HepG2 (cell line): ENCODE data around the gene UNCX. TPM values are rescaled to one million over a fixed set of nuclear protein-coding genes. Genes with fewer than 3 reads are reported as not detected.

Experiments
- ATAC-seq: fragments of 200-7000 bp; cut with Tn5 transposase; 3 replicates; pipeline ENCODE4 v1.9.1; 2020; ENCODE audit warnings: mild to moderate bottlenecking, moderate library complexity
- BruUV-seq: library from RNA; stranded (reverse); fragments of 400-500 nt; replicated peaks from 2 replicates; lab custom pipeline; 2021; lab: Mats Ljungman, UMichigan
- CTCF ChIA-PET: fragments of 300-600 bp; formaldehyde crosslinking; extraction: SDS; loops from one replicate; lab custom pipeline; 2021; ENCODE audit warnings: low total read pairs, inconsistent platforms, low intra/inter-chr PET ratio; lab: Yijun Ruan, JAX
- POLR2A ChIA-PET: fragments of 350-600 bp; sonication (Branson Sonifier 250); formaldehyde crosslinking; loops from one replicate; lab custom pipeline; 2020; ENCODE audit warnings: antibody characterized with exemption, inconsistent platforms; lab: Yijun Ruan, JAX
- DNase-seq: peaks from one replicate; pipeline ENCODE4 v3.0.0-alpha.2; 2015; ENCODE audit warnings: low spot score
- FAIRE-seq: peaks from 3 replicates; lab custom pipeline; 2011; peaks lifted over from hg19 to GRCh38; lab: Jason Lieb, UNC
- H2AFZ ChIP-seq: one replicate; pipeline ENCODE4 v1.6.1; 2011; ENCODE audit warnings: low read length, inconsistent platforms
- H3K27ac ChIP-seq: fragments of 300-600 bp; 3 replicates; pipeline ENCODE4 v1.8.0; 2011; ENCODE audit warnings: mixed run types, mild to moderate bottlenecking, mixed read lengths, low read length, inconsistent platforms; ENCODE audit not compliant: insufficient read depth; ENCODE audit errors: extremely low read length
- H3K27me3 ChIP-seq, 2 experiments: fragments of 200-600 bp in 1 of 2; 2 replicates in 1 of 2; 3 replicates in 1 of 2; pipeline versions ENCODE4 v1.6.0 to v1.8.0; 2011; ENCODE audit warnings: low read length in 2 of 2, mild to moderate bottlenecking in 2 of 2, moderate library complexity in 2 of 2, inconsistent platforms in 1 of 2; ENCODE audit not compliant: insufficient read depth in 2 of 2, control insufficient read depth in 1 of 2
- H3K36me3 ChIP-seq, 2 experiments: fragments of 200-600 bp in 1 of 2; replicated peaks in 1 of 2; 2 replicates in 1 of 2; 3 replicates in 1 of 2; pipeline versions ENCODE4 v1.5.1 to v1.8.0; 2011; ENCODE audit warnings: low read length in 2 of 2, inconsistent platforms in 1 of 2; ENCODE audit not compliant: insufficient read depth in 2 of 2, control insufficient read depth in 1 of 2
- H3K4me1 ChIP-seq: 2 replicates; pipeline ENCODE4 v1.5.1; 2012; ENCODE audit warnings: low read length, inconsistent platforms; ENCODE audit not compliant: insufficient read depth
- H3K4me2 ChIP-seq: 2 replicates; pipeline ENCODE4 v1.6.0; 2011; ENCODE audit warnings: low read depth, low read length, inconsistent platforms
- H3K4me3 ChIP-seq, 3 experiments: fragments of 200-600 bp in 1 of 3; sonication (generic), shearing (Covaris generic) in 1 of 3; replicated peaks in 1 of 3; 2 replicates each; pipeline ENCODE4 v1.5.1; 2011 to 2016; ENCODE audit warnings: low read length in 3 of 3, inconsistent platforms in 2 of 3, low read depth in 2 of 3, mild to moderate bottlenecking in 2 of 3, control low read depth in 1 of 3, mixed read lengths in 1 of 3; ENCODE audit not compliant: insufficient read depth in 1 of 3
- H3K79me2 ChIP-seq: one replicate; pipeline ENCODE4 v1.6.1; 2011; ENCODE audit warnings: low read length, inconsistent platforms; ENCODE audit not compliant: insufficient read depth
- H3K9ac ChIP-seq: 2 replicates; pipeline ENCODE4 v1.6.0; 2011; ENCODE audit warnings: mild to moderate bottlenecking, low read depth, low read length, inconsistent platforms; ENCODE audit not compliant: insufficient read depth
- H3K9me3 ChIP-seq: 2 replicates; pipeline ENCODE4 v1.5.1; 2012; ENCODE audit warnings: mild to moderate bottlenecking, low read length
- H4K20me1 ChIP-seq: 2 replicates; pipeline ENCODE4 v1.6.0; 2011; ENCODE audit warnings: inconsistent platforms, mild to moderate bottlenecking, low read length, moderate library complexity; ENCODE audit not compliant: insufficient read depth
- ARNT ChIP-seq: fragments of 450-650 bp; IDR thresholded peaks from 2 replicates; pipeline ENCODE4 v1.6.1; 2017
- EZH2 ChIP-seq: conservative IDR thresholded peaks from 2 replicates; pipeline ENCODE4 v1.6.1; 2012; ENCODE audit warnings: mild to moderate bottlenecking, low read depth, low read length, moderate library complexity
- PHF8 ChIP-seq: sonication (generic); formaldehyde crosslinking; IDR thresholded peaks from 2 replicates; pipeline ENCODE4 v1.5.0; 2020; ENCODE audit warnings: missing genetic modification reagents
- WGBS: methylation state at CpG from one replicate; pipeline ENCODE4 v1.1.6; 2017; ENCODE audit warnings: low lambda C conversion rate; 5-methylcytosine and 5-hydroxymethylcytosine counted together
- in situ Hi-C: cut with HindIII; loops from 2 replicates; pipeline ENCODE4 v1.10.0; 2017; ENCODE audit warnings: low pct_unique_long_range_greater_than_20kb; ENCODE audit not compliant: extremely low pct_ligation_motif_present
- intact Hi-C: fragments of 100-400 bp; cut with micrococcal nuclease; formaldehyde crosslinking; loops from one replicate; pipeline ENCODE4 v1.10.0; 2022; ENCODE audit not compliant: unreplicated experiment
- polyA plus RNA-seq, 8 experiments: library from polyadenylated mRNA; depleted of rRNA in 3 of 8; stranded (reverse) in 7 of 8; unstranded in 1 of 8; fragments of >200 nt; fragmentation: Illumina TruSeq in 4 of 8; extraction: Trizol in 4 of 8; gene quantifications; 2 replicates each; pipeline versions ENCODE4 v1.2.1 to v1.2.3, GENCODE V29; 2011 to 2016; ENCODE audit warnings: low read depth in 4 of 8, missing spikeins in 1 of 8, mixed read lengths in 1 of 8; ENCODE audit not compliant: insufficient read depth in 1 of 8
- total RNA-seq, 5 experiments: library from RNA; depleted of rRNA; stranded (reverse); fragments of >200 nt; fragmentation: Illumina TruSeq; extraction: Trizol; gene quantifications; 2 replicates each; pipeline ENCODE4 v1.2.3, GENCODE V29; 2016; ENCODE audit warnings: low read depth in 1 of 5
- TF ChIP-seq, protein P1 (sequence below): sonication (generic); formaldehyde crosslinking; IDR thresholded peaks from 2 replicates; pipeline ENCODE4 v1.5.1; 2020; ENCODE audit warnings: mild to moderate bottlenecking, missing genetic modification reagents, moderate library complexity
- TF ChIP-seq, protein P2 (sequence below): sonication (generic); formaldehyde crosslinking; IDR thresholded peaks from 2 replicates; pipeline ENCODE4 v1.4.0; 2020; ENCODE audit warnings: missing genetic modification reagents

Gene UNCX
- total and polyA plus RNA-seq, 2 of the 13 experiments (the other 11 are each of a cell fraction or from before 2014, with no cell fraction given) = not detected

DNA sequence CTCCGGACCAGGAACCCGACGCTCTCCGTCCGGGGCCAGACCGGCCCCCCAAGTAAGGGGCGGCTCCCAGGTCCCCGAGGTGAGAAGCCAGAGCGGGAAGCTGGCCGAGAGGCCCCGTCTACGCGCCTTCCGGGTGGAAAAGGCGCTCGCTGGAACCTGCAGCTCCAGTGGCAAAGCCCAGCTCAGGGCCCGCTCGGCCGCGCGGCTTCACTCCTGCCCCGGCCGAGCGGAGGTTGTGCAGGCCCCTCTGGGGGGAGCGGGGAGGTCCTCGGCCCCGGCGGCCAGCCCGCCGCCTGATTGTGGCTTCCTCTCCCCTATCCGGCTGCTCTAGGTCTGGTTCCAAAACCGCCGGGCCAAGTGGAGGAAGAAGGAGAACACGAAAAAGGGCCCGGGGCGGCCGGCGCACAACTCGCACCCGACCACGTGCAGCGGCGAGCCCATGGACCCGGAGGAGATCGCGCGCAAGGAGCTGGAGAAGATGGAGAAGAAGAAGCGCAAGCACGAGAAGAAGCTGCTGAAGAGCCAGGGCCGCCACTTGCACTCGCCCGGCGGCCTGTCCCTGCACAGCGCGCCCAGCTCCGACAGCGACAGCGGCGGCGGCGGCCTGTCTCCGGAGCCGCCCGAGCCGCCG, 2.9 kb downstream of the UNCX start:
- Histone ChIP-seq H3K79me2 (no peaks in the 10 kb centered on the region), H3K27me3 (peaks cover 19 to 76% of the 10 kb centered on the region in 2 experiments), H3K9me3 (no peaks in the 10 kb centered on the region), H3K9ac (no peak overlapping the region)
- WGBS = 10% methylated on average over 18 of the region's 66 CpGs
- FAIRE-seq = no peak
- 0 out of 2 replicates have a peak, but pooled peaks have one; percentile 24 for TF ChIP-seq EZH2
- 0 out of 2 replicates have a peak, but pooled peaks have one; percentile 18 for TF ChIP-seq PHF8 (CRISPR knock-in tag)
- TF ChIP-seq, protein P1, sequence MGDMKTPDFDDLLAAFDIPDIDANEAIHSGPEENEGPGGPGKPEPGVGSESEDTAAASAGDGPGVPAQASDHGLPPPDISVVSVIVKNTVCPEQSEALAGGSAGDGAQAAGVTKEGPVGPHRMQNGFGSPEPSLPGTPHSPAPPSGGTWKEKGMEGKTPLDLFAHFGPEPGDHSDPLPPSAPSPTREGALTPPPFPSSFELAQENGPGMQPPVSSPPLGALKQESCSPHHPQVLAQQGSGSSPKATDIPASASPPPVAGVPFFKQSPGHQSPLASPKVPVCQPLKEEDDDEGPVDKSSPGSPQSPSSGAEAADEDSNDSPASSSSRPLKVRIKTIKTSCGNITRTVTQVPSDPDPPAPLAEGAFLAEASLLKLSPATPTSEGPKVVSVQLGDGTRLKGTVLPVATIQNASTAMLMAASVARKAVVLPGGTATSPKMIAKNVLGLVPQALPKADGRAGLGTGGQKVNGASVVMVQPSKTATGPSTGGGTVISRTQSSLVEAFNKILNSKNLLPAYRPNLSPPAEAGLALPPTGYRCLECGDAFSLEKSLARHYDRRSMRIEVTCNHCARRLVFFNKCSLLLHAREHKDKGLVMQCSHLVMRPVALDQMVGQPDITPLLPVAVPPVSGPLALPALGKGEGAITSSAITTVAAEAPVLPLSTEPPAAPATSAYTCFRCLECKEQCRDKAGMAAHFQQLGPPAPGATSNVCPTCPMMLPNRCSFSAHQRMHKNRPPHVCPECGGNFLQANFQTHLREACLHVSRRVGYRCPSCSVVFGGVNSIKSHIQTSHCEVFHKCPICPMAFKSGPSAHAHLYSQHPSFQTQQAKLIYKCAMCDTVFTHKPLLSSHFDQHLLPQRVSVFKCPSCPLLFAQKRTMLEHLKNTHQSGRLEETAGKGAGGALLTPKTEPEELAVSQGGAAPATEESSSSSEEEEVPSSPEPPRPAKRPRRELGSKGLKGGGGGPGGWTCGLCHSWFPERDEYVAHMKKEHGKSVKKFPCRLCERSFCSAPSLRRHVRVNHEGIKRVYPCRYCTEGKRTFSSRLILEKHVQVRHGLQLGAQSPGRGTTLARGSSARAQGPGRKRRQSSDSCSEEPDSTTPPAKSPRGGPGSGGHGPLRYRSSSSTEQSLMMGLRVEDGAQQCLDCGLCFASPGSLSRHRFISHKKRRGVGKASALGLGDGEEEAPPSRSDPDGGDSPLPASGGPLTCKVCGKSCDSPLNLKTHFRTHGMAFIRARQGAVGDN (CRISPR knock-in tag) = peak; percentile 1; the same call in 1 of the 2 replicates
- TF ChIP-seq, protein P2, sequence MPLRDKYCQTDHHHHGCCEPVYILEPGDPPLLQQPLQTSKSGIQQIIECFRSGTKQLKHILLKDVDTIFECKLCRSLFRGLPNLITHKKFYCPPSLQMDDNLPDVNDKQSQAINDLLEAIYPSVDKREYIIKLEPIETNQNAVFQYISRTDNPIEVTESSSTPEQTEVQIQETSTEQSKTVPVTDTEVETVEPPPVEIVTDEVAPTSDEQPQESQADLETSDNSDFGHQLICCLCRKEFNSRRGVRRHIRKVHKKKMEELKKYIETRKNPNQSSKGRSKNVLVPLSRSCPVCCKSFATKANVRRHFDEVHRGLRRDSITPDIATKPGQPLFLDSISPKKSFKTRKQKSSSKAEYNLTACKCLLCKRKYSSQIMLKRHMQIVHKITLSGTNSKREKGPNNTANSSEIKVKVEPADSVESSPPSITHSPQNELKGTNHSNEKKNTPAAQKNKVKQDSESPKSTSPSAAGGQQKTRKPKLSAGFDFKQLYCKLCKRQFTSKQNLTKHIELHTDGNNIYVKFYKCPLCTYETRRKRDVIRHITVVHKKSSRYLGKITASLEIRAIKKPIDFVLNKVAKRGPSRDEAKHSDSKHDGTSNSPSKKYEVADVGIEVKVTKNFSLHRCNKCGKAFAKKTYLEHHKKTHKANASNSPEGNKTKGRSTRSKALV (CRISPR knock-in tag) = 0 out of 2 replicates have a peak, but pooled peaks have one; percentile 46
- TF ChIP-seq ARNT = no peak
- TF ChIP-seq, all 625 proteins: peak for 4
- Histone ChIP-seq H3K36me3 (no peaks in the 10 kb centered on the region), H3K4me3 (peak overlapping the region in 1 of 3 experiments; percentile 37; a peak in 1 of 6 replicates), H2AFZ (no peak overlapping the region), H4K20me1 (0 out of 2 replicates have a peak, but pooled peaks cover 4% of the 10 kb centered on the region), H3K4me1 (no peaks in the 10 kb centered on the region), H3K27ac (no peak overlapping the region), H3K4me2 (peak overlapping the region; percentile 55)
- intact Hi-C loops (no loop called here), in situ Hi-C loops (no loop called here)
- no peak for DNase-seq
- BruUV-seq = no TSS peak
- ATAC-seq = peak; percentile 39
- ChIA-PET CTCF (no interaction called here), POLR2A (no interaction called here)
